K562 (cell line): ENCODE results near the gene SMG1. TPM values are rescaled to one million over a fixed set of nuclear protein-coding genes. Genes with fewer than 3 reads are reported as not detected.
A peak's percentile ranks its signal among the peaks of the same experiment; 100 is the strongest.

ENCODE experiments used
- ATAC-seq: fragments of 200-7000 bp; cut with Tn5 transposase; 3 replicates; pipeline ENCODE4 v1.9.1; 2020; ENCODE audit warnings: moderate library complexity
- BruUV-seq: library from RNA; stranded (reverse); fragments of 400-500 nt; replicated peaks from 2 replicates; lab custom pipeline; 2021; lab: Mats Ljungman, UMichigan
- CTCF ChIA-PET: fragments of 300-600 bp; formaldehyde crosslinking; extraction: SDS; loops from one replicate; lab custom pipeline; 2021; ENCODE audit warnings: low intra/inter-chr PET ratio; lab: Yijun Ruan, JAX
- POLR2A ChIA-PET: fragments of 300-600, 350-650 bp; sonication (Branson Sonifier 250); formaldehyde crosslinking; extraction: SDS; loops from one replicate; lab custom pipeline; 2021; ENCODE audit warnings: antibody characterized with exemption, inconsistent platforms; lab: Yijun Ruan, JAX
- DNase-seq, 4 experiments: peaks; one replicate each; pipeline versions ENCODE4 v3.0.0 to v3.0.0-alpha.2; 2011 to 2018; ENCODE audit warnings: low spot score in 3 of 4, mixed read lengths in 3 of 4; ENCODE audit errors: extremely low read depth in 1 of 4
- FAIRE-seq: peaks from 2 replicates; lab custom pipeline; 2011; peaks lifted over from hg19 to GRCh38; lab: Jason Lieb, UNC
- H2AFZ ChIP-seq: 2 replicates; pipeline ENCODE4 v1.6.0; 2011; ENCODE audit warnings: low read depth, low read length, control low read depth, inconsistent platforms
- H3K27ac ChIP-seq: fragments of 200-600 bp; 3 replicates; pipeline ENCODE4 v1.8.0; 2011; ENCODE audit warnings: low read depth, mild to moderate bottlenecking, control low read depth, inconsistent platforms, low read length, moderate library complexity, mixed read lengths; ENCODE audit errors: extremely low read depth
- H3K27me3 ChIP-seq, 2 experiments: fragments of 300-600 bp in 1 of 2; 2 replicates in 1 of 2; 3 replicates in 1 of 2; pipeline versions ENCODE4 v1.6.0 to v1.8.0; 2011; ENCODE audit warnings: inconsistent platforms in 2 of 2, low read length in 2 of 2, mild to moderate bottlenecking in 1 of 2, mixed read lengths in 1 of 2, moderate library complexity in 1 of 2; ENCODE audit not compliant: control insufficient read depth in 2 of 2, insufficient read depth in 2 of 2
- H3K36me3 ChIP-seq: fragments of 300-600 bp; 3 replicates; pipeline ENCODE4 v1.8.0; 2011; ENCODE audit warnings: mild to moderate bottlenecking, low read length, inconsistent platforms; ENCODE audit not compliant: control insufficient read depth, insufficient read depth
- H3K4me1 ChIP-seq, 2 experiments: fragments of 200-600 bp in 1 of 2; replicated peaks in 1 of 2; 2 replicates in 1 of 2; 3 replicates in 1 of 2; pipeline versions ENCODE4 v1.5.1 to v1.8.0; 2011; ENCODE audit warnings: inconsistent platforms in 2 of 2, low read length in 2 of 2, mild to moderate bottlenecking in 1 of 2, mixed read lengths in 1 of 2, moderate library complexity in 1 of 2; ENCODE audit not compliant: control insufficient read depth in 2 of 2, insufficient read depth in 2 of 2
- H3K4me2 ChIP-seq: 2 replicates; pipeline ENCODE4 v1.6.1; 2011; ENCODE audit warnings: low read length, control low read depth, inconsistent platforms, mixed read lengths; ENCODE audit not compliant: insufficient read depth
- H3K4me3 ChIP-seq: fragments of 200-600 bp; sonication (generic), shearing (Covaris generic); 2 replicates; pipeline ENCODE4 v1.5.1; 2016; ENCODE audit warnings: control low read depth, inconsistent platforms
- H3K79me2 ChIP-seq: fragments of 200-600 bp; 3 replicates; pipeline ENCODE4 v1.8.0; 2011; ENCODE audit warnings: low read length, inconsistent platforms; ENCODE audit not compliant: control insufficient read depth, insufficient read depth
- H3K9ac ChIP-seq, 2 experiments: 2 replicates each; pipeline versions ENCODE4 v1.6.0 to v1.6.1; 2011; ENCODE audit warnings: low read depth in 2 of 2, low read length in 2 of 2, control low read depth in 1 of 2, inconsistent platforms in 1 of 2, mild to moderate bottlenecking in 1 of 2, mixed read lengths in 1 of 2; ENCODE audit not compliant: insufficient read depth in 1 of 2
- H3K9me1 ChIP-seq: one replicate; pipeline ENCODE4 v1.6.0; 2011; ENCODE audit warnings: inconsistent platforms, mild to moderate bottlenecking, low read length, moderate library complexity; ENCODE audit not compliant: control insufficient read depth, insufficient read depth
- H3K9me3 ChIP-seq: replicated peaks from 2 replicates; pipeline ENCODE4 v1.5.1; 2011; ENCODE audit warnings: low read depth, low read length, inconsistent platforms; ENCODE audit not compliant: control insufficient read depth, insufficient read depth
- H4K20me1 ChIP-seq: replicated peaks from 2 replicates; pipeline ENCODE4 v1.6.1; 2011; ENCODE audit warnings: low read length, inconsistent platforms, mixed read lengths; ENCODE audit not compliant: control insufficient read depth, insufficient read depth
- BMI1 ChIP-seq: fragments of 150-350 bp; IDR thresholded peaks from 2 replicates; pipeline ENCODE4 v1.6.1; 2014; ENCODE audit warnings: low read length
- CC2D1A ChIP-seq: fragments of 450-650 bp; IDR thresholded peaks from 2 replicates; pipeline ENCODE4 v1.6.1; 2017; ENCODE audit warnings: mild to moderate bottlenecking
- CREM ChIP-seq: IDR thresholded peaks from 2 replicates; pipeline ENCODE4 v1.6.1; 2014; ENCODE audit warnings: antibody characterized with exemption, low read depth
- CXXC5 ChIP-seq: fragments of 250-450 bp; sonication (Bioruptor Pico); IDR thresholded peaks from 2 replicates; pipeline ENCODE4 v1.8.0; 2022; ENCODE audit warnings: inconsistent platforms, mild to moderate bottlenecking, moderate library complexity
- DEAF1 ChIP-seq: fragments of 450-650 bp; formaldehyde crosslinking; IDR thresholded peaks from 2 replicates; pipeline ENCODE4 v1.4.0; 2020; ENCODE audit warnings: mild to moderate bottlenecking, moderate library complexity
- EP300 ChIP-seq: IDR thresholded peaks from 2 replicates; pipeline ENCODE4 v1.6.1; 2012; ENCODE audit warnings: low read length, improper control_type of control experiment
- HDAC6 ChIP-seq: IDR thresholded peaks from 2 replicates; pipeline ENCODE4 v1.6.1; 2012; ENCODE audit warnings: low read depth, mild to moderate bottlenecking, control low read depth, inconsistent platforms, low read length, moderate library complexity
- KLF16 ChIP-seq: IDR thresholded peaks from 2 replicates; pipeline ENCODE4 v1.6.1; 2016; ENCODE audit warnings: antibody characterized with exemption
- MAFG ChIP-seq: fragments of 450-650 bp; conservative IDR thresholded peaks from 2 replicates; pipeline ENCODE4 v1.6.1; 2016; ENCODE audit warnings: missing genetic modification characterization, missing compliant biosample characterization
- MAZ ChIP-seq, 2 experiments: fragments of 450-650 bp in 1 of 2; sonication (generic) in 1 of 2; formaldehyde crosslinking; IDR thresholded peaks in 1 of 2; conservative IDR thresholded peaks in 1 of 2; 2 replicates each; pipeline versions ENCODE4 v1.4.0 to v1.5.0; 2020; ENCODE audit warnings: mild to moderate bottlenecking in 1 of 2, missing genetic modification reagents in 1 of 2
- NCOR1 ChIP-seq: fragments of 450-650 bp; IDR thresholded peaks from 2 replicates; pipeline ENCODE4 v1.6.1; 2016; ENCODE audit warnings: mild to moderate bottlenecking, moderate library complexity
- PKNOX1 ChIP-seq: fragments of 450-650 bp; IDR thresholded peaks from 2 replicates; pipeline ENCODE4 v1.6.1; 2016
- PURB ChIP-seq: sonication (generic); formaldehyde crosslinking; IDR thresholded peaks from 2 replicates; pipeline ENCODE4 v1.9.0; 2021; ENCODE audit warnings: low read depth, mild to moderate bottlenecking, missing genetic modification reagents
- RAD21 ChIP-seq, 2 experiments: fragments of 250-450 bp in 1 of 2; fragments of 450-650 bp in 1 of 2; sonication (Bioruptor Pico) in 1 of 2; formaldehyde crosslinking in 1 of 2; IDR thresholded peaks in 1 of 2; conservative IDR thresholded peaks in 1 of 2; 2 replicates each; pipeline versions ENCODE4 v1.4.0 to v1.8.0; 2020 to 2022; ENCODE audit warnings: mild to moderate bottlenecking in 2 of 2, moderate library complexity in 1 of 2
- RUNX1 ChIP-seq: sonication (generic); IDR thresholded peaks from 2 replicates; pipeline ENCODE4 v1.6.1; 2016; ENCODE audit warnings: antibody characterized with exemption, low read depth
- U2AF2 ChIP-seq: fragments of 200-400 bp; formaldehyde crosslinking; optimal IDR thresholded peaks from 2 replicates; pipeline ENCODE3; 2017; ENCODE audit warnings: low read depth, mild to moderate bottlenecking, low read length
- XRCC5 ChIP-seq: fragments of 200-400 bp; formaldehyde crosslinking; IDR thresholded peaks from 2 replicates; pipeline ENCODE4 v1.6.1; 2017; ENCODE audit warnings: low read depth, mild to moderate bottlenecking, low read length
- ZNF384 ChIP-seq: IDR thresholded peaks from 2 replicates; pipeline ENCODE4 v1.6.1; 2012; ENCODE audit warnings: low read depth, low read length, improper control_type of control experiment
- ZNF766 ChIP-seq: fragments of 200-800 bp; sonication (Bioruptor generic); conservative IDR thresholded peaks from 2 replicates; pipeline ENCODE4 v1.6.1; 2016; ENCODE audit warnings: missing genetic modification characterization, missing compliant biosample characterization
- WGBS: fragments of 100-300 bp; shearing (Covaris generic); methylation state at CpG from one replicate; pipeline ENCODE4 v1.1.6; 2016; ENCODE audit warnings: low coverage, mixed read lengths; ENCODE audit not compliant: insufficient coverage; ENCODE audit errors: missing lambda C conversion rate; 5-methylcytosine and 5-hydroxymethylcytosine counted together
- in situ Hi-C: fragments of 300-500 bp; cut with MboI; formaldehyde crosslinking; loops from 4 replicates; pipeline ENCODE4 v1.15.0; 2018; ENCODE audit warnings: inconsistent platforms, mixed read lengths
- intact Hi-C: fragments of 100-400 bp; cut with micrococcal nuclease; formaldehyde crosslinking; loops from 2 replicates; pipeline ENCODE4 v1.14.2; 2022
- polyA plus RNA-seq, 8 experiments: library from polyadenylated mRNA; depleted of rRNA in 4 of 8; stranded (reverse) in 5 of 8; unstranded in 3 of 8; fragments of >200 nt; fragmentation: Nextera tagmentation in 2 of 8; fragmentation: Illumina TruSeq in 1 of 8; extraction: Ambion mirVana in 2 of 8; extraction: Trizol in 1 of 8; gene quantifications; 2 replicates each; pipeline versions ENCODE4 v1.2.1 to v1.2.3, GENCODE V29; 2011 to 2014; ENCODE audit warnings: inconsistent platforms in 1 of 8, missing spikeins in 1 of 8
- total RNA-seq, 7 experiments: library from RNA; depleted of rRNA in 6 of 7; stranded (reverse); fragments of >200 nt in 6 of 7; fragmentation: Illumina TruSeq in 2 of 7; extraction: Trizol in 2 of 7; gene quantifications; 2 replicates each; pipeline versions ENCODE4 v1.2.1 to v1.2.3, GENCODE V29; 2011 to 2021; ENCODE audit warnings: low replicate concordance in 1 of 7

SMG1 gene
- total and polyA plus RNA-seq, 9 of the 15 experiments (the other 6 are each of a cell fraction or from before 2014, with no cell fraction given), result 3.4 to 54.8 (median 32.0) TPM

GRCh38 chr16:18969855-18970240 is 43.6 kb upstream of the SMG1 start (continued):
- TF ChIP-seq CREM (no peak), PKNOX1 (no peak)

GRCh38 chr16:18969050-18969854 is 43.0 kb upstream of the SMG1 start:
- Histone ChIP-seq H3K9me3 (no peaks in the 10 kb centered on the region), H3K9me1 (no peaks in the 10 kb centered on the region), H3K9ac (no peak overlapping the region), H3K27me3 (peaks cover 3 to 5% of the 10 kb centered on the region in 2 experiments; a peak in 3 of 5 replicates), H3K4me1 (no peaks in the 10 kb centered on the region), H3K36me3 (no peaks in the 10 kb centered on the region), H3K4me3 (no peak overlapping the region), H3K27ac (no peak overlapping the region), H2AFZ (peak overlapping the region; percentile 35), H3K79me2 (no peaks in the 10 kb centered on the region), H4K20me1 (no peaks in the 10 kb centered on the region), H3K4me2 (peak overlapping the region; percentile 17; the same call in 1 of the 2 replicates)
- peak; percentile 93 for FAIRE-seq
- POLR2A ChIA-PET, result interaction anchor here (2.6 kb wide), 1 partner anchor 179 kb away, joined by 8 read pairs; the partner anchor contains the start of gene RPS15A
- intact Hi-C loops (loop anchor here (1.0 kb wide), 1 partner anchor 168 kb away; the partner anchor contains the start of gene ARL6IP1), in situ Hi-C loops (no loop called here)
- CTCF ChIA-PET, result interaction anchor here (1.2 to 1.5 kb wide), 2 partner anchors 29 to 167 kb away, joined by 4 to 8 read pairs; no protein-coding TSS in a partner anchor
- ATAC-seq, result peak; percentile 98
- no TSS peak for BruUV-seq
- WGBS, result 10% methylated on average over 18 of the region's 18 CpGs
- DNase-seq, result peak; percentile 82 to 87 (median 84)
- 0 out of 2 replicates have a peak, but pooled peaks have one; percentile 31 for TF ChIP-seq XRCC5
- no peak for TF ChIP-seq NCOR1
- 0 out of 2 replicates have a peak, but pooled peaks have one; percentile 19 for TF ChIP-seq MAFG (tag)
- TF ChIP-seq U2AF2, result no peak
- TF ChIP-seq EP300, result 0 out of 2 replicates have a peak, but pooled peaks have one; percentile 17
- no peak for TF ChIP-seq HDAC6
- TF ChIP-seq CC2D1A, result peak; percentile 56; the same call in 1 of the 2 replicates
- peak; percentile 48 for TF ChIP-seq ZNF384
- peak; percentile 77 to 94 for TF ChIP-seq RAD21 (CRISPR knock-in tag; conservative IDR thresholded peaks at IDR 0.05 in 1 of 2, IDR thresholded peaks at IDR 0.05 in 1 of 2)
- TF ChIP-seq CXXC5 (CRISPR knock-in tag), result 0 out of 2 replicates have a peak, but pooled peaks have one; percentile 33
- TF ChIP-seq MAZ (CRISPR knock-in tag; conservative IDR thresholded peaks at IDR 0.05 in 1 of 2, IDR thresholded peaks at IDR 0.05 in 1 of 2), result peak in 1 of 2 experiments; percentile 61; a peak in 2 of 4 replicates
- TF ChIP-seq BMI1, result peak; percentile 36; the same call in 1 of the 2 replicates
- no peak for TF ChIP-seq PURB (CRISPR knock-in tag)
- peak; percentile 57; the same call in 1 of the 2 replicates for TF ChIP-seq KLF16
- TF ChIP-seq RUNX1, result no peak
- no peak for TF ChIP-seq ZNF766 (CRISPR knock-in tag)
- peak; percentile 66 for TF ChIP-seq DEAF1
